Hepatocyte (in vitro differentiated cells): Measurements from ENCODE around the gene PPIP5K1. TPM values are rescaled to one million over a fixed set of nuclear protein-coding genes. Genes with fewer than 3 reads are reported as not detected.

Source experiments
- DNase-seq: peaks from one replicate; pipeline ENCODE4 v3.0.0-alpha.2; 2016; ENCODE audit warnings: low spot score
- H2AFZ ChIP-seq: fragments of 200-600 bp; sonication (generic); 2 replicates; pipeline ENCODE4 v1.6.0; 2016; ENCODE audit warnings: antibody characterized with exemption, mild to moderate bottlenecking
- H3K27ac ChIP-seq: fragments of 200-600 bp; sonication (generic); 2 replicates; pipeline ENCODE4 v1.5.1; 2016; ENCODE audit warnings: mild to moderate bottlenecking
- H3K27me3 ChIP-seq: fragments of 200-600 bp; sonication (generic); 2 replicates; pipeline ENCODE4 v1.6.1; 2016
- H3K36me3 ChIP-seq: fragments of 200-600 bp; sonication (generic); replicated peaks from 2 replicates; pipeline ENCODE4 v1.5.1; 2016; ENCODE audit warnings: low read depth; ENCODE audit not compliant: insufficient read depth
- H3K4me1 ChIP-seq: fragments of 200-600 bp; sonication (generic); 2 replicates; pipeline ENCODE4 v1.5.1; 2016; ENCODE audit warnings: mild to moderate bottlenecking, moderate library complexity; ENCODE audit not compliant: insufficient read depth
- H3K4me2 ChIP-seq: fragments of 200-600 bp; sonication (generic); 2 replicates; pipeline ENCODE4 v1.6.0; 2016
- H3K4me3 ChIP-seq: fragments of 200-600 bp; sonication (generic); 2 replicates; pipeline ENCODE4 v1.5.1; 2016; ENCODE audit warnings: mild to moderate bottlenecking
- H3K79me2 ChIP-seq: fragments of 200-600 bp; sonication (generic); 2 replicates; pipeline ENCODE4 v1.6.0; 2017; ENCODE audit warnings: mild to moderate bottlenecking
- H3K9me2 ChIP-seq: fragments of 200-600 bp; sonication (generic); replicated peaks from 2 replicates; pipeline ENCODE4 v1.6.0; 2017; ENCODE audit warnings: mild to moderate bottlenecking; ENCODE audit not compliant: insufficient read depth
- H3K9me3 ChIP-seq: fragments of 200-600 bp; sonication (generic); 2 replicates; pipeline ENCODE4 v1.5.1; 2016; ENCODE audit warnings: low read depth, mild to moderate bottlenecking
- H4K20me1 ChIP-seq: fragments of 200-600 bp; sonication (generic); 2 replicates; pipeline ENCODE4 v1.6.0; 2016; ENCODE audit warnings: mild to moderate bottlenecking; ENCODE audit not compliant: insufficient read depth, poor library complexity, severe bottlenecking
- CTCF ChIP-seq: fragments of 200-600 bp; sonication (generic); IDR thresholded peaks from 2 replicates; pipeline ENCODE4 v1.5.1; 2016; ENCODE audit warnings: antibody characterized with exemption, mild to moderate bottlenecking; ENCODE audit not compliant: poor library complexity
- EZH2 ChIP-seq: fragments of 200-600 bp; sonication (generic); IDR thresholded peaks from 2 replicates; pipeline ENCODE4 v1.6.1; 2016; ENCODE audit warnings: antibody characterized with exemption, mild to moderate bottlenecking, borderline replicate concordance
- EZH2phosphoT487 ChIP-seq: fragments of 200-600 bp; sonication (generic); IDR thresholded peaks from one replicate; pipeline ENCODE4 v1.6.1; 2018; ENCODE audit warnings: antibody characterized with exemption, mild to moderate bottlenecking, low read depth, moderate library complexity; ENCODE audit not compliant: unreplicated experiment, severe bottlenecking
- WGBS: methylation state at CpG from one replicate; pipeline ENCODE4 v1.1.6; 2016; ENCODE audit warnings: low lambda C conversion rate; ENCODE audit errors: missing lambda C conversion rate; 5-methylcytosine and 5-hydroxymethylcytosine counted together
- polyA plus RNA-seq: library from polyadenylated mRNA; unstranded; fragments of >200 nt; fragmentation: Nextera tagmentation; extraction: Ambion mirVana; gene quantifications from 2 replicates; pipeline ENCODE4 v1.2.1, GENCODE V29; 2016
- total RNA-seq: library from RNA; depleted of rRNA; stranded (reverse); fragments of >200 nt; gene quantifications from 2 replicates; pipeline ENCODE4 v1.2.3, GENCODE V29; 2014

Gene PPIP5K1
- total and polyA plus RNA-seq, 2 experiments from 2014 or later = 6.5 to 20.8 TPM

- H3K27ac ChIP-seq = no peak overlapping the region
- H3K4me1 ChIP-seq = peaks cover 22% of the 10 kb centered on the region
- H3K9me2 ChIP-seq = no peaks in the 10 kb centered on the region
- H4K20me1 ChIP-seq = no peaks in the 10 kb centered on the region
- no peak overlapping the region for H2AFZ ChIP-seq
- no peak for DNase-seq
- no peaks in the 10 kb centered on the region for H3K36me3 ChIP-seq
- WGBS = 96% methylated on average over 11 of the region's 11 CpGs
- no peak overlapping the region for H3K4me2 ChIP-seq
- no peaks in the 10 kb centered on the region for H3K9me3 ChIP-seq
- H3K27me3 ChIP-seq = no peaks in the 10 kb centered on the region
- H3K79me2 ChIP-seq = no peaks in the 10 kb centered on the region
- H3K4me3 ChIP-seq = no peak overlapping the region
- TF ChIP-seq EZH2phosphoT487 = no peak
- TF ChIP-seq CTCF = no peak
- TF ChIP-seq EZH2 = no peak
Observed at GRCh38 chr15:43521419-43521818, 68.6 kb downstream of the PPIP5K1 start.

GRCh38 chr15:43520138-43520537, 69.9 kb downstream of the PPIP5K1 start:
- H3K9me3 ChIP-seq = no peaks in the 10 kb centered on the region
- H3K36me3 ChIP-seq = no peaks in the 10 kb centered on the region
- H3K27ac ChIP-seq = no peak overlapping the region
- WGBS = 100% methylated on average over 2 of the region's 2 CpGs
- H4K20me1 ChIP-seq = no peaks in the 10 kb centered on the region
- no peak overlapping the region for H3K4me2 ChIP-seq
- peaks cover 25% of the 10 kb centered on the region for H3K4me1 ChIP-seq
- no peaks in the 10 kb centered on the region for H3K27me3 ChIP-seq
- H3K9me2 ChIP-seq = no peaks in the 10 kb centered on the region
- no peak overlapping the region for H2AFZ ChIP-seq
- DNase-seq = no peak
- H3K4me3 ChIP-seq = no peak overlapping the region
- TF ChIP-seq EZH2 (no peak), EZH2phosphoT487 (no peak), CTCF (no peak)
- H3K79me2 ChIP-seq = no peaks in the 10 kb centered on the region

- WGBS = 80% methylated on average over 2 of the region's 2 CpGs
Observed at GRCh38 chr15:43519196-43519595, 70.8 kb downstream of the PPIP5K1 start.

More at GRCh38 chr15:43519196-43519595, 70.8 kb downstream of the PPIP5K1 start:
- Histone ChIP-seq H3K9me2 (no peaks in the 10 kb centered on the region), H3K36me3 (no peaks in the 10 kb centered on the region), H3K4me1 (peaks cover 25% of the 10 kb centered on the region), H4K20me1 (no peaks in the 10 kb centered on the region), H3K27me3 (no peaks in the 10 kb centered on the region), H3K27ac (no peak overlapping the region), H3K4me2 (peak overlapping the region; percentile 96), H3K79me2 (no peaks in the 10 kb centered on the region), H3K9me3 (no peaks in the 10 kb centered on the region), H2AFZ (no peak overlapping the region), H3K4me3 (no peak overlapping the region)
- TF ChIP-seq EZH2phosphoT487 (no peak), EZH2 (no peak), CTCF (no peak)
- no peak for DNase-seq
